H9 (cell line): ENCODE results near the gene MAS1. TPM values are rescaled to one million over a fixed set of nuclear protein-coding genes. Genes with fewer than 3 reads are reported as not detected.

Experiments
- DNase-seq: peaks from one replicate; pipeline ENCODE4 v3.0.0-alpha.2; 2017
- H2AFZ ChIP-seq: one replicate; pipeline ENCODE4 v1.6.1; 2013; ENCODE audit warnings: mild to moderate bottlenecking, low read length, control low read depth, moderate library complexity
- H2AK5ac ChIP-seq: 2 replicates; pipeline ENCODE4 v1.6.1; 2013; ENCODE audit warnings: low read length, control low read depth, mixed read lengths; ENCODE audit not compliant: insufficient read length
- H2BK120ac ChIP-seq: one replicate; pipeline ENCODE4 v1.6.1; 2013; ENCODE audit warnings: low read depth, mild to moderate bottlenecking, low read length, control low read depth, inconsistent platforms; ENCODE audit not compliant: poor library complexity, severe bottlenecking
- H2BK12ac ChIP-seq: 2 replicates; pipeline ENCODE4 v1.6.1; 2013; ENCODE audit warnings: low read length, control low read depth, mixed read lengths, low read depth; ENCODE audit not compliant: insufficient read length
- H2BK15ac ChIP-seq: 2 replicates; pipeline ENCODE4 v1.6.1; 2013; ENCODE audit warnings: low read depth, low read length, control low read depth
- H2BK20ac ChIP-seq: one replicate; pipeline ENCODE4 v1.6.1; 2013; ENCODE audit warnings: low read depth, mild to moderate bottlenecking, low read length, control low read depth, inconsistent platforms; ENCODE audit not compliant: poor library complexity, severe bottlenecking
- H2BK5ac ChIP-seq: 2 replicates; pipeline ENCODE4 v1.6.1; 2013; ENCODE audit warnings: low read length, control low read depth, mixed read lengths; ENCODE audit not compliant: insufficient read length
- H3K14ac ChIP-seq: 2 replicates; pipeline ENCODE4 v1.6.1; 2013; ENCODE audit warnings: low read length, control low read depth; ENCODE audit not compliant: insufficient read depth
- H3K18ac ChIP-seq: 2 replicates; pipeline ENCODE4 v1.6.1; 2013; ENCODE audit warnings: low read depth, mild to moderate bottlenecking, mixed read lengths, low read length, control low read depth; ENCODE audit not compliant: insufficient read length
- H3K23ac ChIP-seq: 2 replicates; pipeline ENCODE4 v1.6.1; 2013; ENCODE audit warnings: low read length, control low read depth, mixed read lengths, low read depth; ENCODE audit not compliant: insufficient read length
- H3K23me2 ChIP-seq: 2 replicates; pipeline ENCODE4 v1.6.1; 2013; ENCODE audit warnings: low read depth, mild to moderate bottlenecking, mixed read lengths, low read length, control low read depth; ENCODE audit not compliant: insufficient read length, poor library complexity, severe bottlenecking
- H3K27ac ChIP-seq: 2 replicates; pipeline ENCODE4 v1.5.1; 2013; ENCODE audit warnings: low read length, control low read depth, mixed read lengths, low read depth; ENCODE audit not compliant: insufficient read length
- H3K27me3 ChIP-seq: 2 replicates; pipeline ENCODE4 v1.6.1; 2013; ENCODE audit warnings: low read length, control low read depth, inconsistent platforms; ENCODE audit not compliant: insufficient read depth
- H3K4ac ChIP-seq: 2 replicates; pipeline ENCODE4 v1.6.1; 2013; ENCODE audit warnings: low read depth, mild to moderate bottlenecking, control low read depth, inconsistent platforms, low read length, moderate library complexity
- H3K4me1 ChIP-seq: 2 replicates; pipeline ENCODE4 v1.6.1; 2013; ENCODE audit warnings: low read length, control low read depth, inconsistent platforms; ENCODE audit not compliant: insufficient read depth
- H3K4me2 ChIP-seq: 2 replicates; pipeline ENCODE4 v1.6.1; 2013; ENCODE audit warnings: low read length, control low read depth, mixed read lengths; ENCODE audit not compliant: insufficient read length, insufficient read depth
- H3K56ac ChIP-seq: 2 replicates; pipeline ENCODE4 v1.6.1; 2013; ENCODE audit warnings: low read depth, mild to moderate bottlenecking, mixed read lengths, low read length, control low read depth; ENCODE audit not compliant: insufficient read length
- H3K79me1 ChIP-seq: 2 replicates; pipeline ENCODE4 v1.6.1; 2013; ENCODE audit warnings: low read depth, mild to moderate bottlenecking, moderate library complexity, low read length, control low read depth, inconsistent platforms; ENCODE audit not compliant: insufficient read depth, poor library complexity, severe bottlenecking
- H3K79me2 ChIP-seq: 2 replicates; pipeline ENCODE4 v1.6.1; 2013; ENCODE audit warnings: low read length, control low read depth, inconsistent platforms; ENCODE audit not compliant: insufficient read depth
- H3K9ac ChIP-seq: 2 replicates; pipeline ENCODE4 v1.6.1; 2013; ENCODE audit warnings: low read length, control low read depth, mixed read lengths; ENCODE audit not compliant: insufficient read length; ENCODE audit errors: extremely low read depth
- H3K9me3 ChIP-seq: one replicate; pipeline ENCODE4 v1.6.1; 2013; ENCODE audit warnings: low read depth, low read length, inconsistent platforms; ENCODE audit not compliant: control insufficient read depth
- H3T11ph ChIP-seq: one replicate; pipeline ENCODE4 v1.6.1; 2013; ENCODE audit warnings: mild to moderate bottlenecking, low read length, control low read depth, inconsistent platforms
- H4K20me1 ChIP-seq: one replicate; pipeline ENCODE4 v1.6.1; 2013; ENCODE audit not compliant: control insufficient read depth, insufficient read length, insufficient read depth
- H4K5ac ChIP-seq: 2 replicates; pipeline ENCODE4 v1.6.1; 2013; ENCODE audit warnings: low read depth, mild to moderate bottlenecking, mixed read lengths, low read length, control low read depth; ENCODE audit not compliant: insufficient read length
- H4K8ac ChIP-seq: replicated peaks from 2 replicates; pipeline ENCODE4 v1.6.1; 2013; ENCODE audit warnings: low read length, control low read depth, mixed read lengths, low read depth; ENCODE audit not compliant: insufficient read length
- H4K91ac ChIP-seq: 2 replicates; pipeline ENCODE4 v1.6.1; 2013; ENCODE audit warnings: low read depth, mild to moderate bottlenecking, moderate library complexity, mixed read lengths, low read length, control low read depth; ENCODE audit not compliant: insufficient read length
- H3K27ac Mint-ChIP-seq, 3 experiments: 2 replicates in 2 of 3; 3 replicates in 1 of 3; pipeline ENCODE4 v1.8.0; 2020 to 2021; ENCODE audit warnings: mixed read lengths in 3 of 3, mild to moderate bottlenecking in 1 of 3, moderate library complexity in 1 of 3
- H3K27me3 Mint-ChIP-seq: 2 replicates; pipeline ENCODE4 v1.8.0; 2021; ENCODE audit warnings: low read depth, mild to moderate bottlenecking, moderate library complexity, mixed read lengths
- H3K36me3 Mint-ChIP-seq, 3 experiments: 2 replicates in 2 of 3; 3 replicates in 1 of 3; pipeline ENCODE4 v1.8.0; 2020 to 2021; ENCODE audit warnings: low read depth in 3 of 3, mixed read lengths in 3 of 3; ENCODE audit not compliant: insufficient read depth in 1 of 3
- H3K4me1 Mint-ChIP-seq, 2 experiments: 2 replicates each; pipeline ENCODE4 v1.8.0; 2020; ENCODE audit warnings: mixed read lengths in 2 of 2
- H3K4me3 Mint-ChIP-seq, 2 experiments: 2 replicates in 1 of 2; 3 replicates in 1 of 2; pipeline ENCODE4 v1.8.0; 2020 to 2021; ENCODE audit warnings: mild to moderate bottlenecking in 2 of 2, mixed read lengths in 2 of 2, moderate library complexity in 1 of 2
- H3K9me3 Mint-ChIP-seq, 2 experiments: 2 replicates in 1 of 2; 3 replicates in 1 of 2; pipeline ENCODE4 v1.8.0; 2020; ENCODE audit warnings: mild to moderate bottlenecking in 2 of 2, mixed read lengths in 2 of 2, moderate library complexity in 1 of 2
- WGBS: extraction: QIAGEN DNeasy Blood & Tissue Kit; methylation state at CpG from one replicate; pipeline ENCODE4 v1.1.7; 2013; ENCODE audit warnings: missing lambda C conversion rate, low lambda C conversion rate, mixed read lengths; ENCODE audit not compliant: insufficient read length; ENCODE audit errors: extremely low coverage; 5-methylcytosine and 5-hydroxymethylcytosine counted together
- total RNA-seq: library from RNA; stranded (reverse); gene quantifications from 2 replicates; pipeline ENCODE4 v1.2.1, GENCODE V29; 2021
- TF ChIP-seq, protein P1 (sequence below): fragments of 200-600 bp; sonication (generic); conservative IDR thresholded peaks from 3 replicates; pipeline ENCODE4 v1.8.0; 2021; ENCODE audit warnings: antibody characterized with exemption, mild to moderate bottlenecking

Gene MAS1
- total RNA-seq, 1 experiment from 2014 or later: 0.02 TPM

- Histone ChIP-seq H2BK20ac (no peak overlapping the region), H3K56ac (no peak overlapping the region), H2AK5ac (no peak overlapping the region), H4K8ac (no peak overlapping the region), H3K9me3 (no peaks in the 10 kb centered on the region), H3K79me1 (no peaks in the 10 kb centered on the region), H4K20me1 (no peaks in the 10 kb centered on the region), H2BK15ac (no peak overlapping the region), H4K91ac (no peak overlapping the region), H2BK5ac (no peak overlapping the region), H3K9ac (no peak overlapping the region), H2BK120ac (no peak overlapping the region), H2AFZ (no peak overlapping the region), H3K27me3 (no peaks in the 10 kb centered on the region), H3K4ac (no peak overlapping the region), H3K4me2 (no peak overlapping the region), H3K27ac (no peak overlapping the region), H3K79me2 (no peaks in the 10 kb centered on the region), H2BK12ac (no peak overlapping the region), H4K5ac (no peak overlapping the region), H3K14ac (no peak overlapping the region), H3K23ac (no peak overlapping the region), H3K4me1 (peaks cover 2% of the 10 kb centered on the region; the same call in 1 of the 2 replicates), H3K23me2 (no peaks in the 10 kb centered on the region), H3K18ac (no peak overlapping the region), H3T11ph (no peak overlapping the region)
- TF ChIP-seq, protein P1, sequence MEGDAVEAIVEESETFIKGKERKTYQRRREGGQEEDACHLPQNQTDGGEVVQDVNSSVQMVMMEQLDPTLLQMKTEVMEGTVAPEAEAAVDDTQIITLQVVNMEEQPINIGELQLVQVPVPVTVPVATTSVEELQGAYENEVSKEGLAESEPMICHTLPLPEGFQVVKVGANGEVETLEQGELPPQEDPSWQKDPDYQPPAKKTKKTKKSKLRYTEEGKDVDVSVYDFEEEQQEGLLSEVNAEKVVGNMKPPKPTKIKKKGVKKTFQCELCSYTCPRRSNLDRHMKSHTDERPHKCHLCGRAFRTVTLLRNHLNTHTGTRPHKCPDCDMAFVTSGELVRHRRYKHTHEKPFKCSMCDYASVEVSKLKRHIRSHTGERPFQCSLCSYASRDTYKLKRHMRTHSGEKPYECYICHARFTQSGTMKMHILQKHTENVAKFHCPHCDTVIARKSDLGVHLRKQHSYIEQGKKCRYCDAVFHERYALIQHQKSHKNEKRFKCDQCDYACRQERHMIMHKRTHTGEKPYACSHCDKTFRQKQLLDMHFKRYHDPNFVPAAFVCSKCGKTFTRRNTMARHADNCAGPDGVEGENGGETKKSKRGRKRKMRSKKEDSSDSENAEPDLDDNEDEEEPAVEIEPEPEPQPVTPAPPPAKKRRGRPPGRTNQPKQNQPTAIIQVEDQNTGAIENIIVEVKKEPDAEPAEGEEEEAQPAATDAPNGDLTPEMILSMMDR: no peak
- no peak for DNase-seq
- no peaks in the 10 kb centered on the region; a peak in 1 of 7 replicates for H3K36me3 Mint-ChIP-seq
- H3K9me3 Mint-ChIP-seq: peaks cover 0 to 5% of the 10 kb centered on the region in 2 experiments; a peak in 1 of 5 replicates
- H3K4me3 Mint-ChIP-seq: no peak overlapping the region
- H3K4me1 Mint-ChIP-seq: peaks cover 16% of the 10 kb centered on the region in 2 experiments
- no CpG with 5 or more reads among the region's 3 CpGs for WGBS
- H3K27me3 Mint-ChIP-seq: no peaks in the 10 kb centered on the region
- no peak overlapping the region for H3K27ac Mint-ChIP-seq
Observed at GRCh38 chr6:159876242-159876641, 14.5 kb upstream of the MAS1 start.
